Omental fat pad (tissue), 4 donors: Measurements from ENCODE around the gene POPDC2. TPM values are rescaled to one million over a fixed set of nuclear protein-coding genes. Genes with fewer than 3 reads are reported as not detected.

ENCODE experiments used
- ATAC-seq: fragments of 150-250 bp; one replicate; pipeline ENCODE4 v1.9.1; 2016; ENCODE audit warnings: mild to moderate bottlenecking, moderate library complexity; ENCODE audit not compliant: low FRiP score
- DNase-seq: peaks from one replicate; pipeline ENCODE4 v3.0.0-alpha.2; 2019; ENCODE audit warnings: low spot score
- CTCF ChIP-seq, 3 donors: fragments of 450-650 bp; IDR thresholded peaks; one replicate each; pipeline ENCODE4 v1.5.1; 2016 to 2017; ENCODE audit warnings: antibody characterized with exemption in 3 of 3, mild to moderate bottlenecking in 3 of 3, moderate library complexity in 2 of 3
- total RNA-seq, 4 donors: library from RNA; depleted of rRNA; stranded (reverse); fragments of >200 nt; gene quantifications; one replicate each; pipeline ENCODE4 v1.1.0, GENCODE V29; 2016

The POPDC2 gene
- total RNA-seq, 4 donors from 2014 or later: 1.3 to 7.1 (median 1.9) TPM

- TF ChIP-seq CTCF (IDR thresholded peaks at IDR 0.05): no peak
- DNase-seq (no peak), ATAC-seq (peak; percentile 82)
These were observed 13.2 kb downstream of the POPDC2 start for GRCh38 chr3:119647171-119647570.

- TF ChIP-seq CTCF (IDR thresholded peaks at IDR 0.05): no peak
- ATAC-seq (no peak), DNase-seq (no peak)
These were observed 14.6 kb downstream of the POPDC2 start for GRCh38 chr3:119645813-119646212.

GRCh38 chr3:119644481-119644880, 15.9 kb downstream of the POPDC2 start:
- DNase-seq (no peak), ATAC-seq (no peak)
- TF ChIP-seq CTCF (IDR thresholded peaks at IDR 0.05): no peak

- no peak for DNase-seq
- ATAC-seq: peak; percentile 37
- TF ChIP-seq CTCF (IDR thresholded peaks at IDR 0.05): no peak
These were observed 16.9 kb downstream of the POPDC2 start for GRCh38 chr3:119643528-119643927.

GRCh38 chr3:119642746-119643473, 17.5 kb downstream of the POPDC2 start:
- TF ChIP-seq CTCF (IDR thresholded peaks at IDR 0.05): no peak

GRCh38 chr3:119641416-119641815, 19.0 kb downstream of the POPDC2 start:
- DNase-seq (no peak), ATAC-seq (no peak)
- TF ChIP-seq CTCF (IDR thresholded peaks at IDR 0.05): no peak

More at GRCh38 chr3:119642746-119643473, 17.5 kb downstream of the POPDC2 start:
- no peak for ATAC-seq
- DNase-seq: no peak
